ENCODE measurements around the gene FCRLB. TPM values are rescaled to one million over a fixed set of nuclear protein-coding genes. Genes with fewer than 3 reads are reported as not detected.

The FCRLB gene
- total and polyA plus RNA-seq, 5 donors from 2014 or later = 0.25 to 0.63 (median 0.51) TPM; not detected in 1

DNA sequence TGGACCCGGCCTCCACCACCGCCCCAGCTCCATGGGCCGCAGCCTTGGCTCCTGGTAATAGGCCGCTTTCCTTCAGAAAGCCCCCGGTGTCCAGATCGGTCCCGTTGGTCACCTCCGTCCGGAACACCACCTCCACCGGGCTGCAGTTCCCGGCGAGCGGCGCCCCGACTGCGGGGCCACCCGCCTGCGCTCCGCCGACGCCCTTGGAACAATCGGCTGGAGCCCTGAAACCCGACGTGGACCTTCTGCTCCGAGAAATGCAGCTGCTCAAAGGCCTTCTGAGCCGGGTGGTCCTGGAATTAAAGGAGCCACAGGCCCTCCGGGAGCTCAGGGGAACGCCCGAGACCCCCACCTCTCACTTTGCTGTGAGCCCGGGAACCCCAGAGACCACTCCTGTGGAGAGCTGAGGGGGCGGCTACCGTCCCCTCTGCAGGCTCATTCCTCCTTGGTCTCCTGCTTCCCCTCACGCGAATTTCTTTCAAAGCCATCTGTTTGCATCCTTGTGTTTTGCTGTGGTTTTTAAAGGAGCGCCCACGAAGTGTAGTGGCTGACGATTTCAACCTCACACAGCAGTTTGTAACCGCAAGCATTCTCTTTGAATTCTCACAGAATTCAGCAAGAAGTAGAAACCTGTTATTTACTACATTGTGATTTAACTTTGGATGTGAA is 6.0 kb downstream of the FCRLB start:
- ATAC-seq (ENCODE audit: low read depth in 2 of 2) (peak; percentile 9 to 19), DNase-seq (peak; percentile 12 to 61 (median 59))
- Mint-ChIP-seq H3K9me3 (peaks cover 0 to 2% (median 0%) of the 10 kb centered on the region in 7 donors), H3K36me3 (no peaks in the 10 kb centered on the region), H3K27me3 (peaks cover 77% of the 10 kb centered on the region), H3K27ac (peak overlapping the region; percentile 69 to 85 (median 77)), H3K4me1 (peaks cover 6 to 38% (median 24%) of the 10 kb centered on the region in 4 donors), H3K4me3 (peak overlapping the region; percentile 93 to 96 (median 96))
- H3K4me1 ChIP-seq (ENCODE audit: control insufficient read depth, insufficient read depth, low read length, poor library complexity, severe bottlenecking) = peaks cover 26% of the 10 kb centered on the region
- peak overlapping the region; percentile 49 for H3K4me3 ChIP-seq (ENCODE audit: low read depth, low read length)
- H3K27me3 ChIP-seq (ENCODE audit: control insufficient read depth, insufficient read depth, low read length) = peaks cover 35% of the 10 kb centered on the region
- H3K36me3 ChIP-seq (ENCODE audit: control insufficient read depth, insufficient read depth, low read length) = no peaks in the 10 kb centered on the region
- H3K27ac ChIP-seq (ENCODE audit: insufficient read depth, low read length, poor library complexity, severe bottlenecking) = peak overlapping the region; percentile 14
- no peaks in the 10 kb centered on the region for H3K9me3 ChIP-seq (ENCODE audit: control insufficient read depth in 2 of 2, low read length in 2 of 2)

DNA sequence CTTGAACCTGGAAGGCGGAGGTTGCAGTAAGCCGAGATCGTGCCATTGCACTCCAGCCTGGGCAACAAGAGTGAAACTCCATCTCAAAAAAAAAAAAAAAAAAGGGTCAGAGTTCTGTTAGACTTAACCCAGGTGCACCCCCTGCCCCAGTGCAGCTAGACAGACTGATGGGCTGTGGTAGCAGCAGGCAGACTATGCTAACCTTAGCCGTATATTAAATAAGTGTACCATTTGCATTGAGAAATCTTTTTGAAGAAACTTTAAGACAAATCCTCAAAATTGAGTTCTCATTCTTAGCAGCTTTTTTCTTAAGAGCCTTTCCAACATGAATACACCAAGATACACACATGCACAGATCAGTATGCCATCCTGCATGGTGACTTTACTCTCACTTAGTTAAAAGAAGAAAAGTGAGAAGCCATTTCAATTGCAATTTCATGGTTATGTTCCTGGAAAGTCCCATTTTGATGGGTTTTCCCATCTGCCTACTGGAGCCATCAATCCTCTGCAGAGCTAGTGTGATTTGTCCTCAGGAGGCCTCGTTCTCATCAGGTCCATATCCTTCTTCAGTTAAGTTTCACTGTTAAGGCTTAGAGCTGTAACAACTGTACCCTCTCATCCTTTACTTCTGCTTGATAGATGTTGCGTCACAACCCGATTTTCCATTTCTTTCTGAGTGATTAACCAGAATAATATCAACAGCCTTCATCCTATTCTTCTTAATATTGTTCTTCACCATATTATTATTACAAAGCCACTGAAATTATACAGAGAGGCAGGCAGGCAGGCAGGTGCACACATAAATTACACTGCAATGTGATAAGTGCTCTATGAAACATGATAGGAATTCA is 7.3 kb downstream of the FCRLB start:
- H3K27me3 Mint-ChIP-seq = peaks cover 65% of the 10 kb centered on the region
- DNase-seq = no peak
- no peaks in the 10 kb centered on the region for H3K36me3 Mint-ChIP-seq
- H3K4me3 ChIP-seq (ENCODE audit: low read depth, low read length) = no peak overlapping the region
- peaks cover 34% of the 10 kb centered on the region for H3K27me3 ChIP-seq (ENCODE audit: control insufficient read depth, insufficient read depth, low read length)
- no peak overlapping the region for H3K27ac ChIP-seq (ENCODE audit: insufficient read depth, low read length, poor library complexity, severe bottlenecking)
- no peaks in the 10 kb centered on the region for H3K9me3 ChIP-seq (ENCODE audit: control insufficient read depth in 2 of 2, low read length in 2 of 2)
- H3K36me3 ChIP-seq (ENCODE audit: control insufficient read depth, insufficient read depth, low read length) = no peaks in the 10 kb centered on the region
- H3K4me1 Mint-ChIP-seq = peaks cover 6 to 38% (median 24%) of the 10 kb centered on the region in 4 donors
- no peak for ATAC-seq (ENCODE audit: low read depth in 2 of 2)
- H3K4me1 ChIP-seq (ENCODE audit: control insufficient read depth, insufficient read depth, low read length, poor library complexity, severe bottlenecking) = peaks cover 26% of the 10 kb centered on the region
- H3K4me3 Mint-ChIP-seq = peak overlapping the region in 3 of 4 donors; percentile 16 to 96 (median 96)
- H3K27ac Mint-ChIP-seq = no peak overlapping the region
- H3K9me3 Mint-ChIP-seq = peaks cover 0 to 4% (median 0%) of the 10 kb centered on the region in 7 donors

DNA sequence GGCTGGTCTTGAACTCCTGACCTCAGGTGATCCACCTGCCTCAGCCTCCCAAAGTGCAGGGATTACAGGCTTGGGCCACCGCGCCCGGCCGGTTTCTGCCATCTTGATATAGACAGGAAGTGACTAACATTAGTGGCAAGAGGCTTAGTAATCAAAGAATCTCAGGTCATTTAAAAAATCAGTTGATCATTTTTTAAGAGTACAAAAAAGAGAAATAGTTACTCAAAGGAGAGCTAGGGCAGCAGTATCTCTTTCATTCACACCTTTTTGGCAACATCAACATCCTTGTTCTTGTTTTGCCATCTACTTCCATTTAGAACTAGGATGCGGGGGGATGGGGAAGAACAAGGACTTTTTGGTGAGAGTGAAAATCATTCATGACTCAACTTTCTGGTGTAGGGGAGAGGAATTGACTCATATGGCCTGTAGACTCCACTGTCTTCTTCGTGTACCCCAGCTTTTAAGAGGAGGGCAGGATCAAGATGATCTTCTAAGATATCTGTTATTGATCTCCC is 8.8 kb downstream of the FCRLB start:
- Histone ChIP-seq H3K36me3 (ENCODE audit: control insufficient read depth, insufficient read depth, low read length) (no peaks in the 10 kb centered on the region), H3K27ac (ENCODE audit: insufficient read depth, low read length, poor library complexity, severe bottlenecking) (no peak overlapping the region), H3K4me3 (ENCODE audit: low read depth, low read length) (no peak overlapping the region), H3K27me3 (ENCODE audit: control insufficient read depth, insufficient read depth, low read length) (peaks cover 30% of the 10 kb centered on the region), H3K4me1 (ENCODE audit: control insufficient read depth, insufficient read depth, low read length, poor library complexity, severe bottlenecking) (peaks cover 26% of the 10 kb centered on the region), H3K9me3 (ENCODE audit: control insufficient read depth in 2 of 2, low read length in 2 of 2) (no peaks in the 10 kb centered on the region)
- H3K4me1 Mint-ChIP-seq = peaks cover 6 to 34% (median 24%) of the 10 kb centered on the region in 4 donors
- H3K27me3 Mint-ChIP-seq = peaks cover 50% of the 10 kb centered on the region
- ATAC-seq (ENCODE audit: low read depth in 2 of 2) (no peak), DNase-seq (peak in 1 of 3 donors; percentile 34)
- H3K36me3 Mint-ChIP-seq = no peaks in the 10 kb centered on the region
- peaks cover 0 to 4% (median 0%) of the 10 kb centered on the region in 7 donors for H3K9me3 Mint-ChIP-seq
- H3K4me3 Mint-ChIP-seq = peak overlapping the region in 1 of 4 donors; percentile 64
- H3K27ac Mint-ChIP-seq = peak overlapping the region in 1 of 3 donors; percentile 10

DNA sequence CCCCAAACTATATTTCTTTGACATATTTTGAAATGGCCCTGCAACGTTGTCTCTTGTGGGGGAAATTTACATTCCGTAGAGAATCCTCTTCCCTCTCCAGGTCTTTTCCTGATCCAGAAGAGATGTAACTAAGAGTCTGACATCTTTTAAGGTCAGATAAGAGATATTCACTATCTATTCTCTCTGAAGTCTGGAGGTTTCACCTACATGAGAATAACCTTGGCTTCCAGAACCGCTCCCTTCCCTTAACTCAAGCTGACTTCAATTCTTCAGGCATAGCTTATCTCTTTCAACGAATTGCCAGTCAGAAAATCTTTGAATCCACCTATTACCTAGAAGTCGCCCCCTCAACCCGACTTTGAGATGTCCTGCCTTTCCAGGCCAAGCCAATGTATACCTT is 9.9 kb downstream of the FCRLB start:
- ATAC-seq (ENCODE audit: low read depth in 2 of 2) (no peak), DNase-seq (no peak)
- Histone ChIP-seq H3K36me3 (ENCODE audit: control insufficient read depth, insufficient read depth, low read length) (no peaks in the 10 kb centered on the region), H3K27ac (ENCODE audit: insufficient read depth, low read length, poor library complexity, severe bottlenecking) (no peak overlapping the region), H3K4me3 (ENCODE audit: low read depth, low read length) (no peak overlapping the region), H3K9me3 (ENCODE audit: control insufficient read depth in 2 of 2, low read length in 2 of 2) (no peaks in the 10 kb centered on the region), H3K27me3 (ENCODE audit: control insufficient read depth, insufficient read depth, low read length) (peaks cover 31% of the 10 kb centered on the region), H3K4me1 (ENCODE audit: control insufficient read depth, insufficient read depth, low read length, poor library complexity, severe bottlenecking) (peaks cover 17% of the 10 kb centered on the region)
- Mint-ChIP-seq H3K4me3 (peak overlapping the region in 2 of 4 donors; percentile 1 to 49), H3K36me3 (no peaks in the 10 kb centered on the region), H3K4me1 (peaks cover 6 to 25% (median 17%) of the 10 kb centered on the region in 4 donors), H3K27me3 (peaks cover 39% of the 10 kb centered on the region), H3K27ac (no peak overlapping the region), H3K9me3 (peaks cover 0 to 4% (median 0%) of the 10 kb centered on the region in 7 donors)

DNA sequence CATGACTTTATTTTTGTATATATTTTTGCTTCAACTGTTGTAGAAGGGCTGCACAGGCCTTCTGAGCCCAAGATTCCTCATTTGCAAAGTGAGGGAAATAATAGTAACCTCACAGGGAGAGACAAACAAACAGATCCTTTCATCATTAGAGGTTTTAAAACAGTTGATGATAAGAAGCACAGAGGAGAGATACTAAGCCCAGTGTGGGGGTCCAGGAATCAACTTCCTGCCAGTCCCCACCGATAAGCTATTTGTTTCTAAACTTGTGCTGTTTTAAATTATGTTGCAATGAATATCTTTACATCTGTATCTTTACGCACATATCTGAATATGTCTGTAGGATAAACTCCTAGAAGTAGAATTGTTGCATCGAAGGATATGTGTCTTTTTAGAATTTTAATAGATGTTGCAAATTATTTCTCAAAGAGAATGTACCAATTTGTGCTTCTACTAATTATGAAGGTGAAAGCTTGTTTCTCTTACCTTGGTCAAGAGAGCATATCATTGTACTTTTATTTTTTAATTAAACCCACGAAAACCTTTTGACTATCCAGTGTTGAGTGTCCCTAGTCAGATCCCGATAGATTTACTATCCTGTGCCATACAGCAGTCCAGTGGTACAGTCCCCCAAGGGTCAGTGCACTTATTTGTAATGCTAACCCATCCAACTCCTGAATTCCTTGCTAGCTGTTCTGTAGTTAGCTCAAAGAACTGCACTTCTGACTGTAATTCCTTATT is 10.8 kb downstream of the FCRLB start:
- peaks cover 37% of the 10 kb centered on the region for H3K27me3 Mint-ChIP-seq
- DNase-seq (no peak), ATAC-seq (ENCODE audit: low read depth in 2 of 2) (no peak)
- Histone ChIP-seq H3K4me3 (ENCODE audit: low read depth, low read length) (no peak overlapping the region), H3K27me3 (ENCODE audit: control insufficient read depth, insufficient read depth, low read length) (peaks cover 34% of the 10 kb centered on the region), H3K27ac (ENCODE audit: insufficient read depth, low read length, poor library complexity, severe bottlenecking) (no peak overlapping the region), H3K36me3 (ENCODE audit: control insufficient read depth, insufficient read depth, low read length) (no peaks in the 10 kb centered on the region), H3K9me3 (ENCODE audit: control insufficient read depth in 2 of 2, low read length in 2 of 2) (no peaks in the 10 kb centered on the region), H3K4me1 (ENCODE audit: control insufficient read depth, insufficient read depth, low read length, poor library complexity, severe bottlenecking) (peaks cover 14% of the 10 kb centered on the region)
- H3K4me1 Mint-ChIP-seq = peaks cover 6 to 25% (median 17%) of the 10 kb centered on the region in 4 donors
- H3K36me3 Mint-ChIP-seq = no peaks in the 10 kb centered on the region
- H3K4me3 Mint-ChIP-seq = peak overlapping the region in 1 of 4 donors; percentile 1
- H3K9me3 Mint-ChIP-seq = peaks cover 0 to 4% (median 0%) of the 10 kb centered on the region in 7 donors
- no peak overlapping the region for H3K27ac Mint-ChIP-seq

DNA sequence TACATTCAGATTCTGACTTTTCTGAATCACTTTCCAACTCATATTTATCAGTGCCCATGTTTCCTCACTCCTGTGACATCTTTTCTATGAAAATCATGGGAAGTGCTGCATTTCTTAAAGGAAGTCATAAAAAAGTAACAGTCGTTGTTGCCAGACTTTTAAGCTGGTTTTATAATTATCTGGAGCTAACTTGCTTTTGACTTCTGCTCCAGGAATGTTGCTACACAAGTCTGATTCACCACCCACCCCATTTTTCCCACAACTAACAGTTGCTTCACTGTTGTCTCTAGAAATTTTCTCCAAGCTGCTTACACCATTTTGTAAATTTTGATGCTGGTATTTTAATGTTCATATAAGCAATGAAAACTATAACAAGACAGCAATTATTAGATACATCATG is 12.2 kb downstream of the FCRLB start:
- no peak for DNase-seq
- H3K4me3 ChIP-seq (ENCODE audit: low read depth, low read length) = no peak overlapping the region
- Mint-ChIP-seq H3K9me3 (peaks cover 0 to 4% (median 0%) of the 10 kb centered on the region in 7 donors), H3K36me3 (no peaks in the 10 kb centered on the region), H3K4me1 (peaks cover 0 to 17% (median 11%) of the 10 kb centered on the region in 4 donors), H3K4me3 (no peak overlapping the region), H3K27ac (no peak overlapping the region), H3K27me3 (peaks cover 30% of the 10 kb centered on the region)
- H3K36me3 ChIP-seq (ENCODE audit: control insufficient read depth, insufficient read depth, low read length) = no peaks in the 10 kb centered on the region
- H3K4me1 ChIP-seq (ENCODE audit: control insufficient read depth, insufficient read depth, low read length, poor library complexity, severe bottlenecking) = peaks cover 4% of the 10 kb centered on the region
- no peaks in the 10 kb centered on the region for H3K9me3 ChIP-seq (ENCODE audit: control insufficient read depth in 2 of 2, low read length in 2 of 2)
- H3K27ac ChIP-seq (ENCODE audit: insufficient read depth, low read length, poor library complexity, severe bottlenecking) = no peak overlapping the region
- ATAC-seq (ENCODE audit: low read depth in 2 of 2) = no peak
- peaks cover 35% of the 10 kb centered on the region for H3K27me3 ChIP-seq (ENCODE audit: control insufficient read depth, insufficient read depth, low read length)

DNA sequence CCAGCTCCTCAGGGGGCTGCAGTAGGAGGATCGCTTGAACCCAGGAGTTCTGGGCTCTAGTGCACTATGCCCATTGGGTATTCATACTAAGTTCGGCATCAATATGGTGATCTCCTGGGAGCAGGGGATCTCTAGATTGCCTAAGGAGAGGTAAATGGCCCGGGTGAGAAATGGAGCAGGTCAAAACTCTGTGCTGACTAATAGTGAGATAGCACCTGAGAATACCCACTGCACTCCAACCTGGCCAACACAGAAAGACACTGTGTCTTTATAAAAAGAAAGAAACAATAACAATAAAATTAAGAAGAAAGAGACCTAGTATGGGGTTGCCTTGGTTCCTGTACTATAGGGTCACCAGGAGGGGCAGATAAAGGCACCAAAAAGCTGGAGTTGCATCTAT is 14.5 kb downstream of the FCRLB start:
- H3K27ac Mint-ChIP-seq = peak overlapping the region in 1 of 3 donors; percentile 53
- ATAC-seq (ENCODE audit: low read depth in 2 of 2) (no peak), DNase-seq (no peak)
- H3K4me1 Mint-ChIP-seq = peaks cover 0 to 5% (median 0%) of the 10 kb centered on the region in 4 donors
- Histone ChIP-seq H3K9me3 (ENCODE audit: control insufficient read depth in 2 of 2, low read length in 2 of 2) (no peaks in the 10 kb centered on the region), H3K4me3 (ENCODE audit: low read depth, low read length) (no peak overlapping the region), H3K27me3 (ENCODE audit: control insufficient read depth, insufficient read depth, low read length) (peaks cover 29% of the 10 kb centered on the region), H3K36me3 (ENCODE audit: control insufficient read depth, insufficient read depth, low read length) (no peaks in the 10 kb centered on the region), H3K27ac (ENCODE audit: insufficient read depth, low read length, poor library complexity, severe bottlenecking) (no peak overlapping the region), H3K4me1 (ENCODE audit: control insufficient read depth, insufficient read depth, low read length, poor library complexity, severe bottlenecking) (peaks cover 4% of the 10 kb centered on the region)
- peaks cover 0 to 2% (median 0%) of the 10 kb centered on the region in 7 donors for H3K9me3 Mint-ChIP-seq
- H3K36me3 Mint-ChIP-seq = no peaks in the 10 kb centered on the region
- H3K27me3 Mint-ChIP-seq = peaks cover 19% of the 10 kb centered on the region
- H3K4me3 Mint-ChIP-seq = no peak overlapping the region

All from CD4-positive, CD25-positive, alpha-beta regulatory T cell (primary cell).